Dedifferentiated amniotic fluid mesenchymal stem cell (primary cell): ENCODE results near the gene PAM.

ENCODE experiments used
- DNase-seq: peaks from one replicate; pipeline ENCODE4 v3.0.0-alpha.2; 2016; ENCODE audit errors: extremely low spot score

PAM gene

GRCh38 chr5:102754767-102755431 is at the start of gene PAM:
Gene PAM, plus strand, starts transcription at chr5:102755305. Its CDS starts 110,891 bp downstream, at chr5:102866196.
- DNase-seq: peak; percentile 51

DNA sequence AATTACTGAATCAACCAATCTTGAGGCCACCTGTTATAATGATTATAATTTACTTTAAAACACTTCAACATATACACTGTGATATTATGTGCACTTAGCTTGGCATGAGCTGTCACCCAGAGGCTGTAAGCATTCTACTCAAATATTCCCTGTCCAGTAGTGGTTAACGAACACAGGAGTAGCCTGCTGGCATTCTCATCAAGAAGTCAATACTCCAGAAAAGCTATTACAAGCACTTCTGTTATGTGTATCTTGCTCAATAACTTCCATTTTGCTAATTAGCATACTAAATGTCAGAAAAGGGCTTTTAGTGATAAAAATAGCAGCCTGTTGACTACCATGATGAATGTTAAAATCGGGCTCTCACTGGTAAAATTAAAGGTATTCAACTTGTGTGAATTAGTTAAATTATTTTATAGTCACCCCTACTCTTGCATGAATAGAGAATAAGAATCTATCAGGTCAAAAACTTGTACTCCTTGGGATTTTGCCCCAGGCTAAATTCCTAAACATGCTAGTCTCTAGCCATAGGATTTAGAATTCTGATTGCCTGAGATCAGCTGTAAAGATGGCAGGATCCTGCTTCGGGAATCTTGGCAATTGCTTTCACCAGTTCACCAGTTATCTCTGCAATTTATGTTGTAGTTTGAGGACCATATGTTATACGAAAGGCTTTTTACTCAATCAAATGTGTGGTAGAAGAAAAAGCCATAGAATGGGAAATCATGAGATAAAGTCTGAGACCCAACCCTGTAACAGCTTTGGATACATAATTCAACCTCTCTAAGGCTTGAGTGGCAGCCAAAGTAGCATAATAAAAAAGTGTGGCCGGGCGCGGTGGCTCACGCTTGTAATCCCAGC is 43.4 kb upstream of the PAM start:
- DNase-seq: no peak

DNA sequence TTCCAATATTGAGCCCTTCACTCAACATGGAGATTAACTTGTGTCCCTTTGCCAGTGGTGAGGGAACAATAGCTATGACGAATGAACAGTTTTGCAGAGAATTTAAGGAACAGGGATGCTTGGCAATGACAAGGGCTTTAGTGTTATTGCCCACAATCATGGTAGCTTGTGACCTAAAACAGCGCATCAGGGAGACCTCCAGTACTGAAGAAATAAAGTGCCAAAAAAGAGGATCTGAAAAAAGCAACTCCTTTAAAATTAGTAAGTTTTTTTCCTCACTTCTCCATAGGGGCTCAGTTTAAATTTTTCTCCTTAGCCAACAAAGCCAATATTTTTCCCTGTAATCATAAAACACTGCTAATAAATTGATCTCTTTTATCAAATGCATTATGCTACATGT is 41.8 kb upstream of the PAM start:
- DNase-seq: no peak

- DNase-seq: no peak
These were observed 41.3 kb upstream of the PAM start for GRCh38 chr5:102713682-102714231.

- DNase-seq: peak; percentile 59
These were observed 39.9 kb upstream of the PAM start for GRCh38 chr5:102715082-102715807.

DNA sequence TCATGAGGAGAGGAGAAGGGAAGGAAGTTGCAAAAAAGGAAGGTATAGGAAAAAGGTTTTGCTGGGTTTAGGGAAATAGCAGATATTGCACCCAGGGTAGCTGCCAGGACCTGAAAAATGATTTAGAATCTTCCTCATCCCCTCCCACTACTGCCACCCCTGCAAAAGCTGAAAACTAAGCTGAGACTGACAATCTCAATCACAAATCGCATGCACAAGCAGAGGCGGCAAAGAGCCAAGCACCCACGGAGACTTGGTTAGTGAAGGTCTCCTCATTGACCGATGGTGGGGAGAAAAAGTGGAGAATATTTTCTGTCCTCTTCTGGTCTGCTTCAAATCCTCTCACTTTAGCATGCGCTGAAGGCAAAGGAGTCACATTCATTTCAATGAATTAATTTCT is 39.1 kb upstream of the PAM start:
- no peak for DNase-seq

- DNase-seq: no peak
These were observed 36.3 kb upstream of the PAM start for GRCh38 chr5:102718819-102719218.

- DNase-seq: no peak
These were observed 35.2 kb upstream of the PAM start for GRCh38 chr5:102719886-102720285.

GRCh38 chr5:102720969-102721368 is 34.1 kb upstream of the PAM start:
- no peak for DNase-seq

DNA sequence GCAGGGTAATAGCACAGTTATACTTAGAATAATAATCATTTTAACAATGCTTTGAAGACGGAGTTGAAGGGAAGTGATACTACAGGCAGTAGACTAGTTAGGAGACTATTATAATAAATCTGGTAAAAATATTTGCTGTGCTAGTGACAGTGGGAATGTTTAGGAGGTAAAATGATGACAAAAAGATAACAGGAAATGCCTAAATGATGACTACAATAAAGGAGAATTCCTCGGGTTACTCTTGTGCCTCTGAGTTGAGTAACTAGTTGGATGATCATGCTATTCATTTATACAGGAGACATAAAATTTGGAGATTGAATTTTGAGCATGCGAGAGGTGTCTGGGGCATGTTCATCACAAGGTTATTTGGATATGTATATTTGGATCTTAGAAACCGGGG is 32.2 kb upstream of the PAM start:
- no peak for DNase-seq

DNA sequence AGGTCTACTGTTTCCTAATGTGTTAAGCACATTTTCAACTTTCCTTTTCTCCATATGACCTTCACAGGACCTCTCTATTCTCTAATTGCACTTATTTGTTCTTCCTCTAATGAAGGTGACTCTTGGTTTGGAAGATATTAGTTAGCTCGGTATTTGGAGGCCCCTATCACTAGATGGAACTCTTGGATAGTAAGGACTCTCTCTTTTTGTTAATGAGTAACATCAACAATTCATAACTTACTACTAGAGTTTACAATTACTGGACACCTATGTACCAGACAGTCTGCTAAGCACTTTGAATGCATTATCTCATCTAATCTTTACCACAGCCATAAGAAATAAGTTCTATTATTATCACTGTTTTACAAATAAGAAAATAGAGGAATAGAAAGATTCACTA is 23.4 kb upstream of the PAM start:
- DNase-seq: no peak

- DNase-seq: no peak
These were observed 21.6 kb upstream of the PAM start for GRCh38 chr5:102733534-102733933.

- no peak for DNase-seq
These were observed 17.9 kb upstream of the PAM start for GRCh38 chr5:102737161-102737560.

DNA sequence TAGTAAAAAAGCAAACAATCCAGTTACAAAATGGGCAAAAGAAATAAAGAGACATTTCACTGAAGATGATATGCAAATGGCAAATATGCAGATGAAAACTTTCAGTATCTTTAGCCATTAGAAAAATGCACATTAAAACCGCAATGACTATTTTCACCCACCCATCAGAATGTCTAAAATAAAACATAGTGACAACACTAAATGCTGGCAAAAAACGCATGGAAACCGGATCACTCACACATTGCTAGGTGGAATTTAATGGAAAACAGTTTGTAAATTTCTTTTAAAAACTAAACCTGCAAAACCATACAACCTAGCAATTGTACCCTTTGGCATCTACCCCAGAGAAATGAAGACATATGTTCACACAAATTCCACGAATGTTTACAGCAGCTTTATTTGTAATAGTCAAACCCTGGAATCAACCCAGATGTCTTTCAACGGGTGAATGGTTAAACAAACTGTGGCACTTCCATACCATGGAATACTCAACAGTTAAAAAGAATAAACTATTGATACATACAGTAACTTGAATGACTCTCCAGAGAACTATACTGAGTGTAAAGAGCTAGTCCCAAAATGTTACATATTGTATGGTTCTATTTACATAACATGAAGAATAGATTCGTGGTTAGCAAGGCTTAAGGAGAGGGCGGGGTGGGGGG is 17.2 kb upstream of the PAM start:
- no peak for DNase-seq

DNA sequence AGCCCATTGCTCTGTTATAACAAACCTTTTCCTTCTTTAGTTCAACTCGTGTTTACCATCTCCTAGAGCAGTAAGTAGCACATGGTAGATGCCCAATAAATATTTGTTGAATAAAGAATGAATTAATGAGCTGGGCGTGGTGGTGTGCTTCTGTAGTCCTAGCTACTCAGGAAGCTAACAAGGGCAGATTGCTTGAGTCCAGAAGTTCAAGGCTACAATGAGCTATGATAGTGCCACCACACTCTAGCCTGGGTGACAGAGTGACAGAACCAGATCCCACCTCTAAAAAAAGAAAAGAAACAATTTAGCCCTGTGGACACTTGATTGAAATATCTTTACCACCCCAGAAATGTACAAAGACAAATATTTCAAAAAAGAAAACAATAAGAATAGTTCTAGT is 14.6 kb upstream of the PAM start:
- no peak for DNase-seq

GRCh38 chr5:102742215-102742614 is 12.9 kb upstream of the PAM start:
- DNase-seq: no peak

DNA sequence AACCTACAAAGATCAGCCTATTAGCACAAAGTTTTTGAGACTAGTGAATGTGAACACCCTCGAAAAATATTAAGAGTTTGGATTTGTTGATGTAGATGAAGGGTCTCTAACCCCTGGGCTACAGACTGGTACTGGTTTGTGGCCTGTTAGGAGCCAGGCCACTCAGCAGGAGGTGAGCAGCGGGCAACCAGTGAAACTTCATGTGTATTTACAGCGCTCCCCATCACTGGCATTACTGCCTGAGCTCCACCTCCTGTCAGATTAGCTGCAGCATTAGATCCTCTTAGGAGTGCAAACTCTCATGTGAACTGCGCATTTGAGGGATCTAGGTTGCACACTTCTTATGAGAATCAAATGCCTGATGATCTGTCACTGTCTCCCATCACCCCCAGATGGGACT is 11.2 kb upstream of the PAM start:
- DNase-seq: no peak

GRCh38 chr5:102747386-102748166 is 7.5 kb upstream of the PAM start:
- DNase-seq: no peak

DNA sequence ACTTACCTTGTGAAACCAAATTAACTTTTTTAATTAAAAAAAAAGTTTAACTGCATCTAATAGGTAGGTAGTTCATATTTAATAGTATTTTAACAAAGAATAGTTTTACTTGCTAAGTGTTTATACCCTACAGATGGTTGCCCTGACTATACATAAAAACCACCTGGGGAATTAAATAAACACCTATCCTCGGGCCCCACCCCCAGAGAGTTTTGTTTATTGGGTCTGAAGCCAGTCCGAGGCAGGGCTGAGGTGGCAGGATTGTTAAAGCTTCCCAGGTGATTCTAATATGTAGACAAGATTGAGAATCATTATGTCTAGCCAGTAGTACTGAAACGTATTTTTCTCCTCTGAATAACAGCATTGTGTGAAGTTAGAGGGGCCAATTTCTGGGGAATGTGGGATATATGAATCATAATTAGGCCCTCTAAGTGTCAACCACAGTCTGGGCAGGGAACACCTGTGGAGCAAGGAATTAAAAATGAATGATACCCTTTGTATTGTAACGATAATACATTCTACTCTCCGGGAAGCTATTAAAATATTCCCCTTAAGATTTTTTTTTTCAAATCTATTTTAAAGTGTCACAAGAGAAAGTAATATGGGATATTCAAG is 5.6 kb upstream of the PAM start:
- no peak for DNase-seq

- DNase-seq: no peak
These were observed 4.8 kb upstream of the PAM start for GRCh38 chr5:102750151-102750834.
